KG1 (cell line): ENCODE measurements around the gene ADAMTS14.

Experiments used
- DNase-seq: peaks from one replicate; lab custom pipeline; 2025; lab: John Stamatoyannopoulos, UW

The ADAMTS14 gene

GRCh38 chr10:70773965-70774809 is 101.9 kb downstream of the ADAMTS14 start:
- DNase-seq: no peak

- DNase-seq: no peak
These were observed 102.7 kb downstream of the ADAMTS14 start for GRCh38 chr10:70774810-70775678.

GRCh38 chr10:70775679-70776454 is 103.6 kb downstream of the ADAMTS14 start:
- no peak for DNase-seq

DNA sequence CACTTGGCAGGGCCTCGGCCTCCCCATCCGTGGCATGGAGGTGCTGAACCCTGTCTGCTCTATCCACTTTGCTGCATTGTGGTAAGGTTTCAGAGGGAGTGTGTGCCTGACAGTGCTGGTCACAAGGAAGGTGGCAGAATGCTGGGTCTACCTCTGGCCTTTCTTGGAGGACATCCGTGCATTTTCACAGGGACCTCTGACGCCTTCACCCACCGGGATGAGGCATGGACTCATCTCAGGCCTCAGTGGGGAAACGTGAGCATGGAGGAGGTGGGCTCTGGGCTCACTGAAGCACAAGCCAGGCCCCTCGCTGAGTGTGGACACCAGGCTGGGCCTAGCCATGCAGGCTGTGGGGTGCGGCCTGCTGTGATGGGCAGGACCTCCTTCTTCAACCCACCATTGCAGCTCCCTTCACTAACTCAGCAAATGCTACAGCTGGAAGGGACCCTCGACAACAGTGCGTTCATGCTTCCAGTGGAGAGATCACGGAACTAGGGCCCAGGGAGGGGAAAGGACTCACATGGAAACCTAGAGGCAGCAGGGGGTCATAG is 104.2 kb downstream of the ADAMTS14 start:
- no peak for DNase-seq

- no peak for DNase-seq
These were observed 105.0 kb downstream of the ADAMTS14 start for GRCh38 chr10:70777063-70777875.

GRCh38 chr10:70778267-70778924 is 106.1 kb downstream of the ADAMTS14 start:
- no peak for DNase-seq

- no peak for DNase-seq
These were observed 106.8 kb downstream of the ADAMTS14 start for GRCh38 chr10:70779088-70779487.

GRCh38 chr10:70779511-70780369 is 107.4 kb downstream of the ADAMTS14 start:
- no peak for DNase-seq

- DNase-seq: no peak
These were observed 108.1 kb downstream of the ADAMTS14 start for GRCh38 chr10:70780370-70780760.

DNA sequence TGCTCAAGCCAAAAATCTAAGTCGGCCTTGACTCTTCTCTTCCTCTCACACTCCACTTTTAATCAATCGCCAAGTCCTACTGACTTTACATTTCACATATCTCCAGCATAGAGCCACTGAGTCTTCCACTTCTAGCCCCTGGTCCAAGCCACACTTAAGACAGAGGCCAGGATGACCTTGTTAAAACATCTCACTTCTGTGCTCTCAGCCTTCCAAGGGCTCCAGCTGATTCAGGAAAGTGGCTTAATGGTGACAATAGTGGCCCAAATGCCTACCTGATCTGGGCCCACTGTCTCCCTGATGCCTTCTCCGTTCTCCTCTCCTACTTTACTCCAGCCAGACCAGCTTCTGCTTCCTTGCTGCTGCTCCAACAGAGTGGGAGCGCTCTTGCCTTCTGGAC is 108.5 kb downstream of the ADAMTS14 start:
- no peak for DNase-seq

GRCh38 chr10:70781461-70782051 is 109.2 kb downstream of the ADAMTS14 start:
- DNase-seq: no peak

DNA sequence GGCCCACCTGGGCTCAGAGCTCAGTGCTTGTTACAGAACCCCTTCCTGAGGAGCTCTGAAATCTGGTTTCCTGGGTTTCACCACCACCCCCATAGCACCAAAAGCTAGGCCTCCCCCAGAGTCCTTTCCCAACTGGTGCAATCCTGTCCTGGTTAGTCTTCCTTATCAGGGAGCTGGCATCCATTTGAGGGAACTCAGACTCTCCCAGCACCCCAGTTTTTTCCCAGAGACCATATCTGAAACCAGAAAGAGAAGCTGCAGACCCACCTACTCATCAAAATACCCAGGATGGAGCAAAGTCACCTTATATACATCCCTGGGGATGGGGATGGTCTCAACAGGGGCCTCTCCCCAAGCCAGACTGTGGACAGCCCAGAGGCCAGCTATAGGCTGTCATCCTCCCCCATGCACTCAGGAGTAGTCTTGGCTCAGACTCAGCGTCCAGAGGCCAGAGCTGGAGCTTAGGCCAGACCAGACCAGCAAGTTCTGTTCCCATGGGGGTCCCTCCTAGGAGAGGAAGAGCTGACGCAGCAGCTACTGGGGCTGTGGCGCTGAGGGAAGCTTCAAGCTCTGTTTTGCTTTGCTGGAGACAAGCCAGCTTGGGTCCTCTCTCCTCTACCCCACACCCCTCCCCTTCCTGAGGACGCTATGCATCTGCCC is 109.9 kb downstream of the ADAMTS14 start:
- no peak for DNase-seq

- DNase-seq: no peak
These were observed 110.7 kb downstream of the ADAMTS14 start for GRCh38 chr10:70782746-70783680.

DNA sequence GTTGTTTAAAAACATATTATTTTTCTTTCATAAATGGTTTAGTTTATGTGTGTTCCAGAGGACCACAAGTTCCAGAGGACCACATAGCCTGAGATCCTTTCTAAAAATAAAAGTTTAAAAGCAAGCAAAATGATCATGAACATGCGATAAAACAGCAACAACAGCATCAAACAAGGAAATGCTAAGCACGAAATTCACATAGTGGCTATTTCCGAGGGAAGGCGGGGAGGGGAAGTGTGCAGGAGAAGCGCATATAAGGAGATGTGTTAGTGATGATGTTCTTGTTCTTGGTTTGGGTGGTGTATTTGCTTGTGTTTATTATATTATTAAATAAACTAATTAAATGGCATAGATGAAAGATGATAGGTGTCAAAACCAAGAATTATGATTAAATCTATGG is 111.7 kb downstream of the ADAMTS14 start:
- no peak for DNase-seq

DNA sequence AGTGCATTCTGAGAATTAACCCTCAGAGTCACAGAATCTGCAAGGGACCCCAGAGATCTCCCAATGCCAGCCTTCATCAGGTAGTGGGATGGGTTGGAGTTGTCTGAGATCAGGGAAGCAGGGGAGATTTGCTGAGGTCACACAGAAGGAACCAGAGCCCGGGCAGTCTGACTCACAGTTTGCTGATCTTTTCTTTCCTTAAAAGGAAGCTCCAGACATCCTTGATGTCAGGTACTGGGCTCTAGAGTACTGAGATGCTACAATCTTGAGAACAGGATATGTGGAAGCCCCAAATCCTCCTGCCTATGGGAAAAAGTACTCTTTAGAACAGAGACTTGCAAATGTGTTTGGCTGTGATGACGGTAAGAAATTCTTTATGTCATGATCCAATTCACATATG is 112.2 kb downstream of the ADAMTS14 start:
- no peak for DNase-seq

DNA sequence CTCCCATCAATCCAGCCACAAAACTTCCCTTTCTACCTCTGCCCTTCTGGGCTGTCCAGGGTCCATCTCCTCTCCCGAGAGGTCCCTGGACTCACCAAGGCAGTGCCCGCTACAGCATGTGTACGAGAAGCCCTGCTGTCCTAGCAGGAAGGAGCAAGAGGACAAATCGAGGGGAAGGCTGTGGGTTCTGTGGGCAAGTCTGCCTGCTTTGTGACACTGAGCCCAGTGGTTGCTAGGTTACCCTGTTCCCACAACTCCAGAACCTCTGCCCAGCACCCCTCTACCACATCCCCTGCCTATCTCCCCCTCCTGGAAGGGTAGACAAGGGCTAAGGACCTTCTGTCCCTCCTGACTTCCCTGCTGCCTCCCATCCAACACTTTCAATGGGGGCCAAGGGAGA is 112.9 kb downstream of the ADAMTS14 start, which contains the start of gene TBATA:
Gene TBATA (minus strand): TSS at position 188 of the 400 bp plus-strand sequence. CDS start 1,998 bp downstream, outside the sequence.
- DNase-seq: no peak

DNA sequence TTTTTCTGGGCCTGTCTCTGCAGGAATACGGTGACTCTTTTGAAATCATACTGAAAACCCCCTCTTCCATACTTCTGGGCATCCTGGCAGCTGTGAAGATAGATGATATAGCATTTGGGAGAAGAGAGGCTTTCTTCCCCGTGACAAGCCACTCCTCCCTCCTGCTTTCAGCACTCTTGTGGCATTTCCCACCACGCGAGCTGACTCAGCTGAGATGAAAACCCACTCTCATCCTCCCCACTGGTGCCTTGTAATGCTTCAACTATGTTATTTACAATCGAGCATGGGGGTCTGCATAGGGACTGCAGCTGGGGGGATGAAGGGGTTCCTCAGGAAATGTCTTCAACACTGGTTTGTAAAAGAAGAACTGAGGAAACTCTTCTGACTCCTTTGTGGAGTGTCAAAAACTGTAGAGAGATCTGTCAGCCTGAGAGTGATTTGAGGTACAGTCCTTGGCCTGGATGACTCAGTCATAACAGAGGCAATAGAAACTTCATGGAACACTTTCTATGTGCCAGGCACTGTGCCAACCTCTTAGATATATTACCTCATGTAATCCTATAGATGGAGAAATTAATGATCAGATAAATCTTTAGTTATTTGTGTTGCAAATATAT is 114.6 kb downstream of the ADAMTS14 start:
- no peak for DNase-seq
